ENCODE results near the gene IGF1R. TPM values are rescaled to one million over a fixed set of nuclear protein-coding genes. Genes with fewer than 3 reads are reported as not detected.

IGF1R gene
- total and polyA plus RNA-seq, 2 experiments from 2014 or later, result 10.8 to 42.9 TPM

DNA sequence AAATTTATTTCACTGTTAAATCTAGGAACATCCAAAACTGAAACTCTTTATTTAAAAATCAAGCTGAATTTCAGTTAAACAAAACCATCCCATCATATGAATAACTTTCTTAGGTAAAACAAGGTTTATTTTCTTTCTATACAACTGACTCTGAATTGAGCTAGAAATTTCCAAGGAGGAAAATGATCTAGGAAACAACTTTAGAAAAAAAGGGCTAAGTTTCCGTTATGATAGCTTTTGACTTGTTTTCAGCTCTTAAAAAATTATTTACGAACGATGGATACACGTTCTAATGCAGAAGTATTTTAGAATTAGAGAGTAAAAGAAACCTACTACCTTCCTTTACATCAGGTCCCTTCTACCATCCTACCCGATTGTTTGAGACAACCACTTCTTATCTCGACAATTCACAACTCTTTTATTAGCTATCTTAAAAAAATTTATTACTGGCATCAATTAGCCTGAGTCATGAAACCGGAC, 1.8 kb upstream of the IGF1R start:
- Histone ChIP-seq H3K4me3 (peak overlapping the region; percentile 83), H2AFZ (peak overlapping the region; percentile 83), H4K20me1 (ENCODE audit: insufficient read depth, poor library complexity, severe bottlenecking) (peaks cover 9% of the 10 kb centered on the region), H3K27me3 (peaks cover 9% of the 10 kb centered on the region), H3K9me3 (ENCODE audit: low read depth) (no peaks in the 10 kb centered on the region), H3K79me2 (peaks cover 23% of the 10 kb centered on the region), H3K4me1 (ENCODE audit: insufficient read depth) (peaks cover under 1% of the 10 kb centered on the region), H3K4me2 (peak overlapping the region; percentile 83), H3K9me2 (replicated peaks; ENCODE audit: insufficient read depth) (no peaks in the 10 kb centered on the region), H3K27ac (peak overlapping the region; percentile 98), H3K36me3 (replicated peaks; ENCODE audit: insufficient read depth, low read depth) (no peaks in the 10 kb centered on the region)
- no peak for TF ChIP-seq EZH2phosphoT487 (IDR thresholded peaks at IDR 0.05; ENCODE audit: low read depth, severe bottlenecking, unreplicated experiment)
- TF ChIP-seq, protein P1, sequence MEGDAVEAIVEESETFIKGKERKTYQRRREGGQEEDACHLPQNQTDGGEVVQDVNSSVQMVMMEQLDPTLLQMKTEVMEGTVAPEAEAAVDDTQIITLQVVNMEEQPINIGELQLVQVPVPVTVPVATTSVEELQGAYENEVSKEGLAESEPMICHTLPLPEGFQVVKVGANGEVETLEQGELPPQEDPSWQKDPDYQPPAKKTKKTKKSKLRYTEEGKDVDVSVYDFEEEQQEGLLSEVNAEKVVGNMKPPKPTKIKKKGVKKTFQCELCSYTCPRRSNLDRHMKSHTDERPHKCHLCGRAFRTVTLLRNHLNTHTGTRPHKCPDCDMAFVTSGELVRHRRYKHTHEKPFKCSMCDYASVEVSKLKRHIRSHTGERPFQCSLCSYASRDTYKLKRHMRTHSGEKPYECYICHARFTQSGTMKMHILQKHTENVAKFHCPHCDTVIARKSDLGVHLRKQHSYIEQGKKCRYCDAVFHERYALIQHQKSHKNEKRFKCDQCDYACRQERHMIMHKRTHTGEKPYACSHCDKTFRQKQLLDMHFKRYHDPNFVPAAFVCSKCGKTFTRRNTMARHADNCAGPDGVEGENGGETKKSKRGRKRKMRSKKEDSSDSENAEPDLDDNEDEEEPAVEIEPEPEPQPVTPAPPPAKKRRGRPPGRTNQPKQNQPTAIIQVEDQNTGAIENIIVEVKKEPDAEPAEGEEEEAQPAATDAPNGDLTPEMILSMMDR (IDR thresholded peaks at IDR 0.05; ENCODE audit: poor library complexity), result no peak
- no peak for TF ChIP-seq EZH2 (IDR thresholded peaks at IDR 0.05; ENCODE audit: borderline replicate concordance)
- no peak for DNase-seq (ENCODE audit: low spot score)
- 5% methylated on average over 7 of the region's 7 CpGs for WGBS (ENCODE audit: low lambda C conversion rate, missing lambda C conversion rate)

DNA sequence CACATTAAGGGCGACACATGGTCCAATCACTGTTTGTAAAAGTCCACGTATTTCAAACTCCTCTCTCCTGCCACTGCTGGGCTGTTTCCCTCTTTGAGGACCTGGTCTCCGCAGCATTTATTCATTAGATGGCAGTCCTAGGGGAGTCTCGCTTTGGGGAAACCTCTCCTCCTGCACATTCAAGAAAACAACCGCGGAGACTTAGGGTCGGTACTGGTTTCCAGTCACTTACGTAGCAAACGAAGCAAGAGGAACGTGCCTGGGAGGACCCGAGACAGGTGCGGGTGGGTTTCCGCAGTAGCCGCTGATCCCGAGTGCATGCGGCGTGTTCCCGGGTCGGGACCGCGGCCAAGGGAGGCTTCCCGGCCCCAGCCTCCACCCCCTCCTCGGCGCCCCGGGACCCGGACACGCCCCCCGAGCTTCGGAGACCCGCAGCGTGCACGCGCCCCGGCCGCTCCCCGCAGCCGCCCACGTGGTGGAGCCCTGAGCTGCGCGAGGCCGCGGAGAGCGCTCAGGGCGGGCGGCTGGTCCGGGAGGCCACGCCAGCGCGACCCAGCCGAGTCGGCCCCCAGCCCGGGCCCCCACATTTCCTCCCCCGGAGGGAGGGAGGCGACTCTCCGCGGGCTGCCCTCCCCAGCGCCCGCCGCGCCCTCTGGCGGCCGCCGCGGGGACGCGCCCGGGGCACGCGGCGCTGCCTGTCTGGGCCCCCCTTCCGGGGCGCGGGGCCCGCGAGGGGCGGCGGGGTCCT, 1.1 kb upstream of the IGF1R start:
- Histone ChIP-seq H3K4me1 (ENCODE audit: insufficient read depth) (peaks cover 6% of the 10 kb centered on the region), H4K20me1 (ENCODE audit: insufficient read depth, poor library complexity, severe bottlenecking) (peaks cover 16% of the 10 kb centered on the region), H3K9me3 (ENCODE audit: low read depth) (no peaks in the 10 kb centered on the region), H2AFZ (peak overlapping the region; percentile 83), H3K9me2 (replicated peaks; ENCODE audit: insufficient read depth) (no peaks in the 10 kb centered on the region), H3K4me3 (peak overlapping the region; percentile 83), H3K27me3 (peaks cover 9% of the 10 kb centered on the region), H3K4me2 (peak overlapping the region; percentile 83), H3K36me3 (replicated peaks; ENCODE audit: insufficient read depth, low read depth) (no peaks in the 10 kb centered on the region), H3K79me2 (peaks cover 29% of the 10 kb centered on the region), H3K27ac (peak overlapping the region; percentile 98)
- peak; percentile 91 for DNase-seq (ENCODE audit: low spot score)
- no peak for TF ChIP-seq EZH2 (IDR thresholded peaks at IDR 0.05; ENCODE audit: borderline replicate concordance)
- TF ChIP-seq, protein P1 (IDR thresholded peaks at IDR 0.05; ENCODE audit: poor library complexity), result peak; percentile 35
- no peak for TF ChIP-seq EZH2phosphoT487 (IDR thresholded peaks at IDR 0.05; ENCODE audit: low read depth, severe bottlenecking, unreplicated experiment)
- 2% methylated on average over 36 of the region's 77 CpGs for WGBS (ENCODE audit: low lambda C conversion rate, missing lambda C conversion rate)

DNA sequence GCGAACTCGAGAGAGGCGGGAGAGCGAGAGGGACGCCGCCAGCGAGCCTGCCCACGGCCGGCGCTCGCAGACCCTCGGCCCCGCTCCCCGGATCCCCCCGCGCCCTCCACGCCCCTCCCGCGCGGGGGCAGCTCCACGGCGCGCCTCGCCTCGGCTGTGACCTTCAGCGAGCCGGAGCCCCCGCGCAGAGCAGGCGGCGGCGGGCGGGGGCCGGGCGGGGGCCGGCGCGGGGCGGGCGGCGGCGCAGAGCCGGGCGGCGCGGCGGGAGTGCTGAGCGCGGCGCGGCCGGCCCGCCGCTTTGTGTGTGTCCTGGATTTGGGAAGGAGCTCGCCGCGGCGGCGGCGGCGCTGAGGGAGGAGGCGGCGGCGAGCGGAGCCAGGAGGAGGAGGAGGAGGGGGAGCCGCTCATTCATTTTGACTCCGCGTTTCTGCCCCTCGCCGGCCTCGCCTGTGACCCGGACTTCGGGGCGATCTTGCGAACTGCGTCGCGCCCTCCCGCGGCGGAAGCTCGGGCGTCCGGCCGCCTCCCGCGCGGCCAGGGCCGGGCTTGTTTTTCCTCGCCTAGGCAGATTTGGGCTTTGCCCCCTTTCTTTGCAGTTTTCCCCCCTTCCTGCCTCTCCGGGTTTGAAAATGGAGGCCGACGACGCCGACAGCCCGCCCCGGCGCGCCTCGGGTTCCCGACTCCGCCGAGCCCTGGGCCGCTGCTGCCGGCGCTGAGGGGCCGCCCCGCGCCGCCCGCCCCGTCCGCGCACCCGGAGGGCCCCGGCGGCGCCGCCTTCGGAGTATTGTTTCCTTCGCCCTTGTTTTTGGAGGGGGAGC, 524 bp downstream of the IGF1R start:
- peaks cover 19% of the 10 kb centered on the region for H3K4me1 ChIP-seq (ENCODE audit: insufficient read depth)
- H3K4me3 ChIP-seq, result peak overlapping the region; percentile 78
- TF ChIP-seq EZH2 (IDR thresholded peaks at IDR 0.05; ENCODE audit: borderline replicate concordance) (no peak), EZH2phosphoT487 (IDR thresholded peaks at IDR 0.05; ENCODE audit: low read depth, severe bottlenecking, unreplicated experiment) (no peak)
- TF ChIP-seq, protein P1 (IDR thresholded peaks at IDR 0.05; ENCODE audit: poor library complexity), result peak; percentile 27
- no peaks in the 10 kb centered on the region for H3K36me3 ChIP-seq (replicated peaks; ENCODE audit: insufficient read depth, low read depth)
- no peaks in the 10 kb centered on the region for H3K9me2 ChIP-seq (replicated peaks; ENCODE audit: insufficient read depth)
- peak; percentile 79 for DNase-seq (ENCODE audit: low spot score)
- peaks cover 46% of the 10 kb centered on the region for H3K79me2 ChIP-seq
- H2AFZ ChIP-seq, result peak overlapping the region; percentile 61
- peak overlapping the region; percentile 95 for H3K27ac ChIP-seq
- peaks cover 9% of the 10 kb centered on the region for H3K27me3 ChIP-seq
- WGBS (ENCODE audit: low lambda C conversion rate, missing lambda C conversion rate), result 3% methylated on average over 39 of the region's 121 CpGs
- no peaks in the 10 kb centered on the region for H3K9me3 ChIP-seq (ENCODE audit: low read depth)
- peaks cover 32% of the 10 kb centered on the region for H4K20me1 ChIP-seq (ENCODE audit: insufficient read depth, poor library complexity, severe bottlenecking)
- peak overlapping the region; percentile 88 for H3K4me2 ChIP-seq
